Stimulated activated CD4-positive, alpha-beta T cell treated with anti-CD3 and anti-CD28 coated beads, Interleukin-2, amount 100 ng/mL, for 48 hours (primary cell): ENCODE results near the gene C22orf42.

ENCODE experiments used
- DNase-seq, 2 donors: peaks; one replicate each; pipeline ENCODE4 v3.0.0-alpha.2; 2020

Gene C22orf42

GRCh38 chr22:32132783-32133182 is 26.3 kb downstream of the C22orf42 start:
- no peak for DNase-seq

- DNase-seq, result no peak
These were observed 27.0 kb downstream of the C22orf42 start for GRCh38 chr22:32132126-32132525.

- no peak for DNase-seq
These were observed 28.6 kb downstream of the C22orf42 start for GRCh38 chr22:32130464-32130863.

- no peak for DNase-seq
These were observed 31.2 kb downstream of the C22orf42 start for GRCh38 chr22:32127904-32128303.

DNA sequence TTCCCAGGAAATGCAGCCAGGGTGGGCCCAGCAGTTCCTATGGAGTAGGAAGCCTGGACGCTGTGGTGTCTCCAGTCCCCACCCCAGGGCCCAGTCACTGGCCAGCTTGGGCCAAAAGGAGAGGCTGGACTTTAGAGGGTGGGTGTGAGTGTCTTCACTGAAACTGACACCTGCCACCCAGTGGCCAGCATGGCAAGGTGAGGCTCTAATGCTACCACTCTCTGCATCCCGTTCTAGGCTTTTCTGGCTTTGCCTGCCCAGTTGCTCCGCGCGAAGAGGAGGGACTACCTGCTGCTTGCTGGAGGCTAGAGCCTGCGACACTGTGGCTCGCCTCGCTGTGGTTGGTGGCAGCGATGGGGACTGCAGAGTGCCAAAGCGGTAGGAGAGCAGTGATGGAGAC is 35.4 kb downstream of the C22orf42 start:
- DNase-seq, result no peak

DNA sequence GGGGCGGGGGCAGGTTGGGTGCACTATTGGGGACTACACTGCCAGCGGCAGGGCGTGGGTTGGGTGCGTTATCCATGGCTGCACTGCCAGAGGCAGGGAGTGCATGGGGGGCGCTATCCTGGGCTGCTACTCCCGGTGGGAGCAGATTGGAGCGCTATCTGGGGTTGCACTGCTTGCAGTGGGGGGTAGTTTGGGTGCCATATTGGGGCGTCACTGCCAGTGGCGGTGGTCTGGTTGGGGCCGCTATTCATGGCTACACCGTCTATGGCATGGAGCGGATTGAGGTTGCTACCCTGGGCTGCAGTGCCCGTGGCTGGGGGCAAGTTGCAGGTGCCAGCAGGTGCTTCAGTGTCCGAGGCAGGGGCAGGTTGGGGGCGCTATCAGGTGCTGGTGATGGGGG is 36.2 kb downstream of the C22orf42 start:
- DNase-seq, result no peak

GRCh38 chr22:32120603-32121002 is 38.5 kb downstream of the C22orf42 start:
- DNase-seq, result no peak

- DNase-seq, result no peak
These were observed 39.4 kb downstream of the C22orf42 start for GRCh38 chr22:32119568-32120235.

DNA sequence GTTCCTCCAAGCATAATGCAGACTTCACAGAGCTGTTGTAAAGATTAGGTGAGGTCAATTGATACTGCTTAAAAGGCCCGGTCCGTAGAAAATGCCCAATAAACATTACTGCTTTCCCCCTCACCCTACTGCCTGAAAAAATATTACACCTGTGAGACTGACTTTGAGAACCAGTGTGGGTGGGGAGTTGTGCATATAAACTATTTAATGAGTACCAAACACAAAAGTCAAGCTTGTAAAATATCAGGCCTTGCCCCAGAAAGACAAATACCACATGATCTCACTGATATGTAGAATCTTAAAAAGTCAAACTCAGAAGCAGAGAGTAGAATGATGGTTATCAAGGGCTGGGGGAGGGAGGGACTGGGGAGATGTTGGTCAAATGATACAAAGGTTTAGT is 46.7 kb downstream of the C22orf42 start:
- no peak for DNase-seq

DNA sequence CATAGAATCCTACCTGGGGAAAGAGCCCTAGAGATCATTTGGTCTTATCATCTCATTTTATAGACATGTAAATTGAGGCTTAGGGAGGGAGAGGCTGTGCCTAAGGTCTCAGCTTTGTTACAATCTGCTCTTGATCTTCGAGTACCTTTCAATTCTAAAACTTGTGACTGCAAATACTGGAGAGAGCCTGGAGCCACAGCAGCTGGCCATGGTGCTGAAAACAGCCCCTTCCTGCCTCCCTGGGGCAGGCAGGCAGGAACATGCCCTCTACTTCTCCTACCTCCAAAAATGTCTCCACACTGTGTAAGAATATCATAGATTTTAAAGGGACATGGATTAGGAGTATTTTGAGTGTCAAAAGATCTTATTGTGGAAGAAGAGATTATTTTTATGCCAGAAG is 52.2 kb downstream of the C22orf42 start:
- DNase-seq, result peak; percentile 7 to 15

- DNase-seq, result no peak
These were observed 55.3 kb downstream of the C22orf42 start for GRCh38 chr22:32103658-32104315.

- DNase-seq, result no peak
These were observed 58.4 kb downstream of the C22orf42 start for GRCh38 chr22:32100711-32101110.
